CD4-positive, alpha-beta T cell treated with Interferon alpha-2 for 1 hour (primary cell): Measurements from ENCODE around the gene MESP1.

Experiments
- DNase-seq, 2 donors: peaks; one replicate each; pipeline ENCODE4 v3.0.0-alpha.2; 2020 to 2022

Gene MESP1

DNA sequence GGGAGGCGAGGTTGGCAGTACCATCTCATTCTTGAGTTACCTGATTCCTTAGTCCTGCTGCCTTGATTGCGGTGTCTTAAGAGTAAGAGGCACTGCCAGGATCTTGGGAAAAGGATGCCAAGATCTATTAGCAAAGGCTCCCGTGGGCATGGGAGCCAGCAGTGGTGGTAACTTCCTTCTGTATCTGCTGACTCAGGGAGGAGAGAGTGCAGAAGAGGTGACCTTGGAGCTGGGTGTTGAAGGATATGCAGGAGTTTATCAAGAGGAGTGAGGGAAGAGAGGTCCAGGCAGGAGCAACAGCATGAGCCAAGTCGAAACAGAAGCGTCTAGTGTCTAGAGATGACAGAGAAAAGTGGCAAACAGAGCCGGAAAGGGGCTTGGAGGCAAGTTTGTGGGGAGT, 29.6 kb upstream of the MESP1 start:
- no peak for DNase-seq

- DNase-seq, result no peak
Observed at GRCh38 chr15:89778861-89779260, 27.8 kb upstream of the MESP1 start.

DNA sequence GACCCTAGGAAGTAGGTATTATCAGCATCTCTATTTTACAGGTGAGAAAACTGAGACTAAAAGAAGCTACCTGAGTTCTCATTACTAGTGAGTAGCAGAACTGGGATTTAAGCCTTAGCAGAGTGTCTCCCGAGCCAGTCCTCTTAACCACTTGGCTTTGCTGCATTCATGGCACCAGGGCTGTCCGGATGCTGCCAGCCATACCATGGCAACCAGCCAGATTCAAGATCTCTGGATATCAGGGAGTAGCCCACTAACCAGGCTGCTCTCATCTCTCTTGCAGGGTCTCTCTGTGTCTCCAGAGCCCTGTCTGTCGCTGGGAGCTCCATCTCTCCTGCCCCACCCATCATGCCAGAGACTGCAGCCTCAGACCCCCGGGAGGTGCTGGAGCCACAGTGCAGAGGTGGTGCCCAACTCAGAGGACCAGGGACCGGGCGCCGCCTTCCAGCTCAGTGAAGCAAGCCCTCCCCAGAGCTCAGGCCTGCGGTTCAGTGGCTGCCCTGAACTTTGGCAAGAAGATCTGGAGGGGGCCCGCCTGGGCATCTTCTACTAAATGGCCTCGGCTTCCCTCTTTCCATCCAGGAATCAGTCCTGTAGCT, 26.8 kb upstream of the MESP1 start:
- no peak for DNase-seq

- DNase-seq, result no peak
Observed at GRCh38 chr15:89777073-89777751, 26.2 kb upstream of the MESP1 start.

- DNase-seq, result peak; percentile 51 to 61
Observed at GRCh38 chr15:89776274-89777072, 25.4 kb upstream of the MESP1 start, which contains the start of gene MESP2. Gene MESP2, plus strand, starts transcription at chr15:89776332. Its CDS starts 26 bp downstream, at chr15:89776358.

DNA sequence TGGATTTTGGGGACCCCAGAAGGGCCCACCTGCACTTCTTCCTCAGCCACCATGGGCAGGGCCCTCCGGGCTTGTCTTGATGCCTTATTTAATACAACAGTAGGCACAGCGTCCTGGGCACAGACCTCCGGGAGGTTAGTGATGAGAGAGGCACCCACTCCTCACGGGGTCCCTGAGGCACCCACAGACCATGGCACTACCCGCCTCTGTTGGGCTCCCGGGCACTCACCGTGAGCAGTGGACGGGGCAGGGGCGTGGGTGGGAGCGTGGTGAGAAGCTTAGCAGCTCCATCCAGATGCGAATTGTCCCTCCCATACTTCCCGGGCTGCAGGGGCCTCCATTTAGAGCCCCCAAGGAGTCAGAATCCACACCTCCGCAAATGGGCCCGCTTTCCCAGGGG, 24.8 kb upstream of the MESP1 start:
- DNase-seq, result no peak

DNA sequence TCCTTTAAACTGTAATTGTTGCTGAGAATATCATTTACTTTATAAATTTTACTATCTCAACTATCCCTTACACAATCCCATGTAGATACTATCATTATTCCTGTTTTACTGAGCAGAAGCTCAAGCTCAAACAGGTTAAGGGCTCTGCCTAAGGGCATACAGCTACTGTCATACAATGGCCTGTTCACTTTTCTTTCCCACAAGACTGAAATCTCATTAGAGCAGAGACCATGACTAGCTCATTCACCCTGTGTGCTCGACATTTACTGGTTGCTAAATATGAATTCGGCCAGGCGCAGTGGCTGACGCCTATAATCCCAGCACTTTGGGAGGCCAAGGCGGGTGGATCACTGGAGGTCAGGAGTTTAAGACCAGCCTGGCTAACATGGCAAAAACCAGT, 23.4 kb upstream of the MESP1 start:
- no peak for DNase-seq

DNA sequence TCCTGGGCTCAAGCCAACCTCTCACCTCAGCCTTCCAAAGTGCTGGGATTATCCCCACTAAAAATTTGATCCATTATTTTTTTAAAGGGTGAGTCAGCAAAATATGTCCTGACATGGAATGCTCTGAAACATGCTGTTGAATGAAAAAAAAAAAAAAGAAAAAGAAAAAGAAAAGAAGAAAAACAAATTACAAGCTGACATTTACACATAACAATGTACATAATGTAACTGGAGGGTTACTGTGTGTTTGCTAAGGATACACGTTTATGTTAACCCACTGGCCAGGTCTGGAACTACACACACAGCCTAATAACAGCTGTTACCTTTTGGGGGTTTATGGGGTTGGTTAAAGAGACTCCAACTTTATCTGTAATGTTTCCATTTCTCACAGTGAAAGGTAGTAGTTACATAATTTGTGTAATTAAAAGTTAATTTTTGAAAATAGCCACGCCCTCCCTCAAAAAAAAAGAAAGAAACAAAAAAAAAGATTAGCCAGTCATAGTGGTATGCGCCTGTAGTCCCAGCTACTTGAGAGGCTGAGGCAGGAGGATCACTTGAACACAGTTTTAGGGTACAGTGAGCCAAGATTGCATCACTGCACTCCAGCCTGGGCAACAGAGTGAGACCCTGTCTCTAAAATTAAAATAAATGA, 22.0 kb upstream of the MESP1 start:
- DNase-seq, result no peak

DNA sequence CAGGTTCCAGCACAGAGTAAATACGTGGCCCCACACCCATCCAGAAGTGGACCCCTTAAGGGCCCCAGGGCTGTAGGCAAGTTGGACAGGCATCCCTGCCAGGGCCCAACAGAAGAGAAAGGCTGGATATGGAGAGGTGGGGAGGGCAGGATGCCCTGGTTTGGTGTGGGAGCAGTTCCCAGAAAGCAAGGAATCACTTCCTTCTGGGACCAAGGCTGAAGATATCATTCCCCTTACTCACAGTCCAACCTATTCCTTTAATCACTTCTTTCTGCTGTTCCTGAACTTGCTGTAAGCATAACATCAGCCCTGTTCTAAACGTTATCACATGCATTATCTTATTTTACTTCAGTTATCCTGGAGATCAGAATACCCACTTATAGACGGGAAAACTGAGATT, 19.0 kb upstream of the MESP1 start:
- DNase-seq, result no peak

GRCh38 chr15:89769366-89769765, 18.3 kb upstream of the MESP1 start:
- no peak for DNase-seq

- DNase-seq, result no peak
Observed at GRCh38 chr15:89768071-89768500, 17.0 kb upstream of the MESP1 start.

DNA sequence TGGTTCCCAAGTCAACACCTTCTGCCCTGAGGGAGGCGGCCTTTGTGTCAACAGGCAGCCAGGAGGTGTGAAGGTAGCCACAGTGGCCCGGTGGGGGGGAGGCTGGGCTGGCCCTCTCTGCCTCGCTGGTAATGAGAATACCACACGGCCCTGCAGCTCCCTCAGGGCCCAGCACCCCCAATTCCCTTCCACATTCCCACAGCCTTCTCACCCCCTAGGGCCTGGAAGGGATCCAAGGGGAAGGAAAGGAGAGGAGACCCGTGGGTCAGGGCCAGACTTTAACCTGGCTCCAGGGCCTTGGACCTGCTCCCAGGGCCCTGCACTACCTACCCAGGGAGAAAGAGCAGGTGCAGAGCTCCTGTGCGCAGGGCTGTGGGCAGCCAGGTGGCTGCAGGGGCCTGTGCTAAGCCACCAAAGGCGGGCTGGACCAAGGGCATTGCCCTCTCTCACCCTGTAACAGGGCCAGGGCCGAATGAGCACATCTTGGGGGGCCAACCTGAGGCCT, 16.4 kb upstream of the MESP1 start:
- DNase-seq, result no peak

DNA sequence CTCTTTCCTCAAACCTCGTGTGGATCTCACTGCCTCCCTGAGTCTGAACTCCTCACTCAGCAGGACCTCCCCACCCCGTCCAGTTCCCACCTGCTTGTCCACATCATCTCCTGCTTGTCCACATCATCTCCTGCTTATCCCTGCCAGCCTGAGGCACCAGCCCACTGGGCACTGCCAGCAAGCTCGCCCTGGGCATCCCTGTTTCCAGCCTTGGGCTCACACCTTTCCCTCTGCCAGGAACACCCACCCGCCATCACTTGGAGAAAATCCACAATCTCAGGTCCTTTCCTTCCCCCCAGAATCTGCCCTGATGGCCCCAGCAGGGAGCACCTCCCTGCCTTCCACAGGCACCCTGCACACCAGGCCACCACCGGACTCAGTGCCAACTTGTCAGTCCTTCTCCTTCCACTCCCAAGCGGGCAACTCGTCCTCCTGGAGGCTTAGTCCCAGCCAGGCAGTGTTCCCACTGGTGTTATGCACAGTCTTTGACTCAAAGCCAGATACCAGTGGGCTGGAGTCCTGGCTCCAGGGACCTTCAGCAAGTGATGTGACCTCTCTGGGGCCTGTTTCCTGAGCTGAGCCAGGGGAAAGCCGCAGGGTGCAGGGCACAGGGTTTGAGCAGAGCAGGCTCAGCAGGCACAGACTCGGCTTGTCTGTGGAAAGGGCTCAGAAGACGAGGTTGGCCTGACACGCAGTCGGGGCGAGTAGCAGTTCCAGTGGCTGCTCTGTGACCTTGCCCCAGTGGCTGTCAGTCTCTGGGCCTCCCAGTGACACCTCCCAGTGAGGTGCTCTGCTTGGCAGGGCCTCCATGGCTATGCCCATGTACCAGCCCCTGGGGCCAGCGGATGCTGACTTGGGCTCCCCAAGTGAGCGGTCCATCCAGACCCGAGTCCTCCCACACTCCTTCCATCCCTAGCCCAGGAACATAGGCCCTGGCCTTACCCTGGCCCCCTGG, 15.6 kb upstream of the MESP1 start:
- no peak for DNase-seq

DNA sequence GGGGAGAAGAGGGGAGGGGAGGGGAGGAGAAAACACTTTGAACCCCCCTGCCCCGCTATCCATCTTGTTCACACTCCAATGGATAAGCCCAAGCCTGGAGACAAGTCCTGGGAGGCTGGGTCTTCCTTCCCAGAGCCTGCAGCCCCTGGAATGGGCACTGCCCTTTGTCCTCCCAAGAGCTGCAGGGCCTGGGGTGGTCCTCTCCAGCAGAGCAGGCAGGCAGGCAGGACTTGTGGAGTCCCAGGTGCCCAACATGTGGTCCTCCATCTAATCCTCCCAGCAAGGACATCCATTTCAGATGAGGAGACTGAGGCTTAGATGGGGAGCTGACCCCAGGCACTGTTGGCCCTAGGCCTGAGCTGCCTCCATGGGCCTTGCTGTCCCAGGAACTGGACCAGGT, 14.6 kb upstream of the MESP1 start:
- no peak for DNase-seq

DNA sequence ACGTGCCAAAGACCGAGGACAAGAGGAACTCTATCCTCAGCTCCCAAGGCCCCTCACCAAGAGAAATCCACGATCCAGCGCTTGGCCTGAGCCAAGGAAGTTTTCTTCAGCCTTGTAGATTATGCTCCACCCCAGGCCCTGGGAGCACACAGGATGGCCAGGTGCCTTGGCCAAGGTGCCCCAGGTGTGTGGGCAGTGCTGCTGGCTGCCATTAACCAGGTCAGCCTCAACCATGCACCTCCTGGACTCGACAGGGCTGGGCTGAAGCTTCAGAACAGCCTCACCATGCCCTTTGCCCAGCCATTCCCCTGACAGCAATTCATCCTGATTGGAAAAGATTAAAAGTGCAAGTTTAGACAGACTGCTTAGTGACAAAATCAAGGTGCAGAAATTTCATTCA, 10.9 kb upstream of the MESP1 start:
- DNase-seq, result no peak

DNA sequence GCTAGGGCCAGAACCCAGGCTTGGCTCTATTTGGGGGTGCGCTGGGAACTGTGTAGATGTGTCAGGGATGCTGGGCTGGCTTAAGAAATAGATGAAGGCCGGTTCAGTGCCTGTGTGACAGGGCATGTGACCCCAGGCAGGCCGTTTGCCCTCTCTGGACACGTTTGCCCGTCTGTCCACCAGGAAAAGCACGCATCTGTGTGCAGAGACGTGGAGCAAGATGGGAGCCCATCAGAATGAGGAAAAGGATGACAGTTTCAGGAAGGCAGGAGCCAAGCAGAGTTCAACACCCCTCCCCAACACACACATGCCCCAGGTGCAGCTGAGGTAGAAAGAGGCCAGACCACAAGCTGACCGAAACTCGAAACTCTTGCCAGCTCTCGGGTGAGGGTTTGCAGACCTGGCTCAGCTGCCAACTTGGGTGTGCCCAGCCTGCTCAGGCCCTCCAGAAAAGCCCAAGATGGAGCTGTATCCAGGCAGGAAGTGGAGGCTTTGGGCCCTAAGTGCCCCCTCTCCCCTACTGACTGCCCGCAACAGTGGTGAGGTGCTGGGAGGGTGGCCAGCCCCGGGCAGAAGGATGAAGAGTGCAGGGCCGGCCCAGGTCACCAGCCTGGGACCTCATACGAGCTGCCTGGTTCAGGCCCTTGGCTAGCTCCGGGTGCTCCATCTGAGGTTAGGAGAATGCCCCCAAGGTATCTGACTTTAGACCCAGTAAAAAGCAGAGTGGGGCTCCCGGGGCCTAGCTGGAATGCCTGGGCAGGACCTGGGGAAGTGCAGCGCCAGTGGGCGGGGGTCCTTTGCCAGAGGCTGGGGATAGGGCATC, 10.2 kb upstream of the MESP1 start:
- no peak for DNase-seq

GRCh38 chr15:89760303-89761008, 9.4 kb upstream of the MESP1 start:
- peak; percentile 63 to 65 for DNase-seq

DNA sequence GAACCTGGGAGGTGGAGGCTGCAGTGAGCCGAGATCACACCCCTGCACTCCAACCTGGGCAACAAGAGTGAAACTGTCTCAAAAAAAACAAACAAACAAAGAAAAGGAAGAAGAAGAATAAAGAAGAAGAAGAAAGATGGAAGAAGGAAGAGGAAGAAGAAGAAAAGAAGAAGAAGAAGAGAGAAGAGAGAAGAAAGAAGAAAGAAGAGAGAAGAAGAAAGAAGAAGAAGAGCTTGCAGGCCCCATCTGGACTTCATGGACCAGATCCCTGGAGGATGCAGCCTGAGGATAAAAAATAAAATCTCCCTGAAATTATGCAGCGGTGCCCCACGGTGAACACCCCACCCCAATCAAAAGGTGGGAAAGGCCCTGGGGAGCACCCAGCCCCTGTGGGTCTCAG, 8.8 kb upstream of the MESP1 start:
- no peak for DNase-seq

DNA sequence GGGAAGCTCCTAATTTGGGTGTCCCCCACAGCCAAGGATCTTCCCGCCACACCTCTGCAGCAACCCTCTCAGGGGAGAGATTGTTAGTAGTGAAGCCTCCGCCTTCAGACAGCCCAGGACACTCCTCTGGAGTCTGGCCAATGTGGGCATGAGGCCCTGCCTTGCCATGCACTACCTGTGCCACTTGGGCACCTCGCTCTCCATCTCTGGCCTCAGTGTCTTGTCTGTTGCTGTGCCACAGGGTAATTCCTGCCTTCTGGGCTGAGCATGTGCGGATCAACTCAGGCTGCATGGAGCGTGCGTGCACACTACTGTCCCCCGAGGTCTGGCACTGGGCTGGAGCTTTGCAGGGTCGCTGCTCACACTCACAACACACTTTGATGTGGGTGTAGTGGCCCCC, 7.9 kb upstream of the MESP1 start:
- DNase-seq, result no peak

- no peak for DNase-seq
Observed at GRCh38 chr15:89758283-89758682, 7.2 kb upstream of the MESP1 start.

DNA sequence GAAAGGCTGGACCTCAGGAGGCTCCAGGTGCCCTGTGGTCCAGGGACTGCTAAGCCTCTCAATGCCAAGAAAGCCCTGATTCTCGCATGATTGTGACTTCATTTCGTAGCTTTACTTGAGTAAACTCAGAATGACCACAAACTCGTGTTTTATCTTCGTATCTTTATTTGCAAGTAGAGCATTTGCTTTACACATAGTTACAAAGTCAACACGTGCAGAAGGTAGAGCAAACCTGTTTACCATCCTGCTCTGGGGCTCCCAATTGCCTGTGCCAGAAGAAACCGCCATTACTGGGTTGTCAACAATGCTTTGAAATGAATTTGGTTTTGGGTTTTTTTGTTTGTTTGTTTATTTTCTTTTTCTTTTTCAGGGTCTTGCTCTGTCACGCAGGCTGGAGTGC, 5.8 kb upstream of the MESP1 start:
- DNase-seq, result no peak
